Measurements from ENCODE around the gene CACNA2D3. TPM values are rescaled to one million over a fixed set of nuclear protein-coding genes. Genes with fewer than 3 reads are reported as not detected.

The CACNA2D3 gene
- total RNA-seq, 2 donors from 2014 or later: 0.97 TPM; not detected in 1

GRCh38 chr3:54443561-54444161, 321.3 kb downstream of the CACNA2D3 start:
- 86 to 88% methylated on average over 9 to 11 of the region's 11 CpGs for WGBS, 2 experiments (ENCODE audit: insufficient coverage in 1 of 2, insufficient read length in 1 of 2)
- no peak overlapping the region for H3K4me3 Mint-ChIP-seq
- no peak overlapping the region for H3K4me3 ChIP-seq (ENCODE audit: low read length)
- no peak overlapping the region for H3K9ac ChIP-seq (ENCODE audit: extremely low read depth, low read length, poor library complexity, severe bottlenecking)
- H3K4me1 ChIP-seq (ENCODE audit: control insufficient read depth, insufficient read depth, low read length): no peaks in the 10 kb centered on the region
- H3K36me3 Mint-ChIP-seq (ENCODE audit: low read depth): no peaks in the 10 kb centered on the region
- H3K27me3 Mint-ChIP-seq (ENCODE audit: insufficient read depth): no peaks in the 10 kb centered on the region
- DNase-seq: no peak
- H3K9me3 Mint-ChIP-seq: no peaks in the 10 kb centered on the region
- no peak overlapping the region for H3K27ac ChIP-seq (ENCODE audit: low read depth, low read length)
- H3K36me3 ChIP-seq (ENCODE audit: control insufficient read depth, insufficient read depth, low read length): no peaks in the 10 kb centered on the region
- H3K9me3 ChIP-seq (ENCODE audit: control insufficient read depth, low read length): no peaks in the 10 kb centered on the region
- no peak for TF ChIP-seq CTCF (conservative IDR thresholded peaks at IDR 0.05)
- no peaks in the 10 kb centered on the region for H3K4me1 Mint-ChIP-seq
- H3K27me3 ChIP-seq (ENCODE audit: control insufficient read depth, insufficient read depth, low read length, poor library complexity, severe bottlenecking): no peaks in the 10 kb centered on the region
- no peak overlapping the region for H3K27ac Mint-ChIP-seq

GRCh38 chr3:54445630-54446029, 323.3 kb downstream of the CACNA2D3 start:
- H3K9ac ChIP-seq (ENCODE audit: extremely low read depth, low read length, poor library complexity, severe bottlenecking): no peak overlapping the region
- Mint-ChIP-seq H3K4me3 (no peak overlapping the region), H3K36me3 (ENCODE audit: low read depth) (no peaks in the 10 kb centered on the region), H3K27me3 (ENCODE audit: insufficient read depth) (no peaks in the 10 kb centered on the region), H3K4me1 (peaks cover 1% of the 10 kb centered on the region), H3K9me3 (no peaks in the 10 kb centered on the region), H3K27ac (no peak overlapping the region)
- no peak overlapping the region for H3K4me3 ChIP-seq (ENCODE audit: low read length)
- TF ChIP-seq CTCF (conservative IDR thresholded peaks at IDR 0.05): no peak
- no peaks in the 10 kb centered on the region for H3K36me3 ChIP-seq (ENCODE audit: control insufficient read depth, insufficient read depth, low read length)
- H3K27me3 ChIP-seq (ENCODE audit: control insufficient read depth, insufficient read depth, low read length, poor library complexity, severe bottlenecking): no peaks in the 10 kb centered on the region
- DNase-seq: no peak
- H3K4me1 ChIP-seq (ENCODE audit: control insufficient read depth, insufficient read depth, low read length): no peaks in the 10 kb centered on the region
- no peaks in the 10 kb centered on the region for H3K9me3 ChIP-seq (ENCODE audit: control insufficient read depth, low read length)
- H3K27ac ChIP-seq (ENCODE audit: low read depth, low read length): no peak overlapping the region
- whole genome bisulfite sequencing, 2 experiments (ENCODE audit: insufficient coverage in 1 of 2, insufficient read length in 1 of 2): 100% methylated on average over 1 of the region's 1 CpG; no CpG with 5 or more reads in 1 of the 2 experiments

GRCh38 chr3:54447427-54447826, 325.1 kb downstream of the CACNA2D3 start:
- no peaks in the 10 kb centered on the region for H3K9me3 Mint-ChIP-seq
- H3K4me3 Mint-ChIP-seq: no peak overlapping the region
- peaks cover 1% of the 10 kb centered on the region for H3K4me1 Mint-ChIP-seq
- H3K36me3 Mint-ChIP-seq (ENCODE audit: low read depth): no peaks in the 10 kb centered on the region
- no peaks in the 10 kb centered on the region for H3K9me3 ChIP-seq (ENCODE audit: control insufficient read depth, low read length)
- no peak overlapping the region for H3K9ac ChIP-seq (ENCODE audit: extremely low read depth, low read length, poor library complexity, severe bottlenecking)
- no peaks in the 10 kb centered on the region for H3K4me1 ChIP-seq (ENCODE audit: control insufficient read depth, insufficient read depth, low read length)
- H3K27ac ChIP-seq (ENCODE audit: low read depth, low read length): no peak overlapping the region
- H3K27me3 ChIP-seq (ENCODE audit: control insufficient read depth, insufficient read depth, low read length, poor library complexity, severe bottlenecking): no peaks in the 10 kb centered on the region
- no peak for TF ChIP-seq CTCF (conservative IDR thresholded peaks at IDR 0.05)
- 86 to 93% methylated on average over 2 of the region's 2 CpGs for WGBS, 2 experiments (ENCODE audit: insufficient coverage in 1 of 2, insufficient read length in 1 of 2)
- no peak for DNase-seq
- no peak overlapping the region for H3K4me3 ChIP-seq (ENCODE audit: low read length)
- no peak overlapping the region for H3K27ac Mint-ChIP-seq
- H3K27me3 Mint-ChIP-seq (ENCODE audit: insufficient read depth): no peaks in the 10 kb centered on the region
- no peaks in the 10 kb centered on the region for H3K36me3 ChIP-seq (ENCODE audit: control insufficient read depth, insufficient read depth, low read length)

Measured in endodermal cell (in vitro differentiated cells).